ENCODE results near the gene ATG2A. TPM values are rescaled to one million over a fixed set of nuclear protein-coding genes. Genes with fewer than 3 reads are reported as not detected.
"Not testable (repeated sequence)": the region's sequence is repeated elsewhere in the genome, so short reads cannot be mapped to it uniquely, and the experiment has no call there.

ATG2A gene
- total and polyA plus RNA-seq, 5 donors = 13.3 to 17.9 (median 13.6) TPM

GRCh38 chr11:64849598-64850356 lies 67.2 kb downstream of the ATG2A start:
- WGBS = 64% methylated on average over 19 of the region's 19 CpGs
- peak overlapping the region; percentile 62 for H3K27ac ChIP-seq (ENCODE audit: low read length)
- no peaks in the 10 kb centered on the region for H3K27me3 ChIP-seq (ENCODE audit: control insufficient read depth, insufficient read depth)
- H3K9me3 ChIP-seq (ENCODE audit: control insufficient read depth, low read length) = no peaks in the 10 kb centered on the region
- DNase-seq (peak; percentile 63 to 87 (median 79)), ATAC-seq (peak in 1 of 2 donors; percentile 29)
- H3K4me3 ChIP-seq (ENCODE audit: low read length) = no peak overlapping the region
- intact Hi-C loops (cut with DNase I) = loop anchor here in 3 of 4 donors (5.0 to 10.0 kb wide), 2 partner anchors 43 to 265 kb away; partner anchors contain the start of genes TM7SF2 (in 1 of the 3) and ZNHIT2 (in 1 of the 3)
- peaks cover 16% of the 10 kb centered on the region for H3K4me1 ChIP-seq (ENCODE audit: control insufficient read depth, insufficient read depth, low read length)

- no peaks in the 10 kb centered on the region for H3K27me3 ChIP-seq (ENCODE audit: control insufficient read depth, insufficient read depth)
- H3K27ac ChIP-seq (ENCODE audit: low read length) = peak overlapping the region; percentile 21
- no peak for ATAC-seq
- peak in 1 of 3 donors; percentile 58 for DNase-seq
- H3K9me3 ChIP-seq (ENCODE audit: control insufficient read depth, low read length) = no peaks in the 10 kb centered on the region
- intact Hi-C loops (cut with DNase I) = loop anchor here in 3 of 4 donors (5.0 to 10.0 kb wide), 2 partner anchors 43 to 266 kb away; partner anchors contain the start of genes TM7SF2 (in 1 of the 3) and ZNHIT2 (in 1 of the 3)
- WGBS = 79% methylated on average over 16 of the region's 16 CpGs
- H3K4me3 ChIP-seq (ENCODE audit: low read length) = no peak overlapping the region
- H3K4me1 ChIP-seq (ENCODE audit: control insufficient read depth, insufficient read depth, low read length) = peaks cover 11% of the 10 kb centered on the region
Measured at GRCh38 chr11:64848826-64849597, 68.0 kb downstream of the ATG2A start.

DNA sequence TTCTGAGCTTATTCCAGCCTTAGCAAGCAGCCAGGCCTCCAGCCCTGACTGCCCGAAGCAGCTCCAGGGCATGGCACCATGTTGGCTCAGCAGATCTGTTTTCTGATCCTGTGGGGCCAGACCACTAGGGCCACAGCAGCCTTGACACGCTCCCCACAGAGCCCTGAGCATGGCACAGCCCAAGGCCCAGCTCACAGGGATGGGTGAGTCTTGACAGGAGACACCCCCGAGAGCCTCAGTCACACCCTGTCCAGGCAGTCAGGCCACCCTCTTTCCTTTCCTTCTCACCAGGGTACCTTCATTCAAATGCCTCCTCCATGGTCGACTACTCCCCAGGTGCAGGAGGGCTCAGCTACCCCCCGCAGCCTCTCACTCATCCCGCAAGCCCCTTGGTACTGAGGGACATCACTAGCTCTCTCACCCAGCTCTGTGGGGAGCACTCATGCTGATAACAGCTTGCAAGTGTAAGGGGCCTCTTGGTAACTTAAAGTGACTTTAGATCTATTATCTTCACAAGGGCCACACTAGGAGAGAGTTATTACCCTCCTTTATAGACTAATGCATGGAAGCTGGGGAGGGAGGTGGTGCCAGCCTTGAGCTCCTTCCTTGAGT lies 68.7 kb downstream of the ATG2A start:
- 80% methylated on average over 6 of the region's 6 CpGs for WGBS
- H3K4me3 ChIP-seq (ENCODE audit: low read length) = no peak overlapping the region
- no peak overlapping the region for H3K27ac ChIP-seq (ENCODE audit: low read length)
- intact Hi-C loops (cut with DNase I) = loop anchor here in 3 of 4 donors (5.0 to 10.0 kb wide), 2 partner anchors 44 to 266 kb away; partner anchors contain the start of genes TM7SF2 (in 1 of the 3) and ZNHIT2 (in 1 of the 3)
- peaks cover 11% of the 10 kb centered on the region for H3K4me1 ChIP-seq (ENCODE audit: control insufficient read depth, insufficient read depth, low read length)
- DNase-seq = no peak
- no peak for ATAC-seq
- no peaks in the 10 kb centered on the region for H3K9me3 ChIP-seq (ENCODE audit: control insufficient read depth, low read length)
- no peaks in the 10 kb centered on the region for H3K27me3 ChIP-seq (ENCODE audit: control insufficient read depth, insufficient read depth)

DNA sequence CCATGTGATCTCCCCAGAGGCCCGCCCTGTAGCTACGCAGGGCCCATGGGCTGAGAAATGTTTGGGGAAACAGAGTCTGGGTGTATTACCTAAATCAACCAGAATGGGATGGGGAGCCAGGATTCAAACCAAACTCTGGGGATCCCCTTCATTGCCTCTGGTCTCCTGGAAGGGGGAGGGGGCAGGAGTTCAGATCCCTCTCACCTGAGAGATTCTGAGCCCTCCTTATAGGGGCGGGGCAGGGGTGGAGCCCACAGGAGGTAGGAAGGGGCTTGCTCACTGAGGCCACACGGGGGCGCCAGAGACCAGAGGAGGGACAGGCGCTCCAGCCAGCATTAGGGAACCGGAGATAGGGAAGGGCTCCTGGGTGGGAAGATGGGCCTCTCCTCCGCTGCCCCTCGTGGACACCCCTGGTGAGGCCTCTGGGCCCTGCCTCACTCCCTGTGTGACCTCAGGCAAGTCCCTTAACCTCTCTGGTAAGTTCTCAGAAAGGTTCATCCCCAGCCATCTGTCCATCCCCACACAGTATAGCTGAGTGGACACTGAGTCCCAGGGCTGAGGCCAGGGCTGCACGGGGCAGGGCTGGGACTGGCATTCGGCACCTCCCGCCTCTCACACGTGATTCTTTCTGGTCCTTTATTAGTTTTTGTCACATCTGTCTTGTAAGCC lies 69.9 kb downstream of the ATG2A start:
- intact Hi-C loops (cut with DNase I) = loop anchor here in 3 of 4 donors (2.0 to 10.0 kb wide), 3 partner anchors 45 to 268 kb away; partner anchors contain the start of genes TM7SF2 (in 1 of the 3) and ZNHIT2 (in 1 of the 3)
- peak; percentile 93 to 97 (median 95) for DNase-seq
- Histone ChIP-seq H3K4me1 (ENCODE audit: control insufficient read depth, insufficient read depth, low read length) (peaks cover 11% of the 10 kb centered on the region), H3K4me3 (ENCODE audit: low read length) (no peak overlapping the region), H3K9me3 (ENCODE audit: control insufficient read depth, low read length) (no peaks in the 10 kb centered on the region), H3K27me3 (ENCODE audit: control insufficient read depth, insufficient read depth) (no peaks in the 10 kb centered on the region), H3K27ac (ENCODE audit: low read length) (no peak overlapping the region)
- peak; percentile 86 to 88 for ATAC-seq
- 24% methylated on average over 13 of the region's 13 CpGs for WGBS

GRCh38 chr11:64845776-64846129 lies 71.3 kb downstream of the ATG2A start:
- not testable (repeated sequence) for H3K9me3 ChIP-seq (ENCODE audit: control insufficient read depth, low read length); H3K27me3 ChIP-seq (ENCODE audit: control insufficient read depth, insufficient read depth); H3K27ac ChIP-seq (ENCODE audit: low read length); DNase-seq; H3K4me3 ChIP-seq (ENCODE audit: low read length); ATAC-seq
- intact Hi-C loops (cut with DNase I) = loop anchor here (2.0 to 10.0 kb wide), 4 partner anchors 47 to 269 kb away; partner anchors contain the start of genes TM7SF2 (in 1 of the 4) and ZNHIT2 (in 1 of the 4)
- 94% methylated on average over 8 of the region's 8 CpGs for WGBS
- H3K4me1 ChIP-seq (ENCODE audit: control insufficient read depth, insufficient read depth, low read length) = peaks cover 11% of the 10 kb centered on the region

GRCh38 chr11:64845129-64845775 lies 71.8 kb downstream of the ATG2A start:
- H3K27me3 ChIP-seq (ENCODE audit: control insufficient read depth, insufficient read depth) = no peaks in the 10 kb centered on the region
- ATAC-seq (no peak), DNase-seq (no peak)
- H3K9me3 ChIP-seq (ENCODE audit: control insufficient read depth, low read length) = no peaks in the 10 kb centered on the region
- peak overlapping the region; percentile 42 for H3K4me3 ChIP-seq (ENCODE audit: low read length)
- no peak overlapping the region for H3K27ac ChIP-seq (ENCODE audit: low read length)
- peaks cover 11% of the 10 kb centered on the region for H3K4me1 ChIP-seq (ENCODE audit: control insufficient read depth, insufficient read depth, low read length)
- intact Hi-C loops (cut with DNase I) = loop anchor here (2.0 to 10.0 kb wide), 3 partner anchors 47 to 270 kb away; partner anchors contain the start of genes TM7SF2 (in 1 of the 4) and ZNHIT2 (in 1 of the 4)
- 13% methylated on average over 9 of the region's 9 CpGs for WGBS

Small RNA genes lying within 50 kb of the gene (microRNA-seq; reads per million reads assigned to microRNA genes)
- 0 to 0.42 reads per million in 2 donors for gene MIR6749
- gene MIR6750 = 0.42 to 0.54 reads per million in 2 donors

Other genes with a start within 250 kb of the ATG2A start
- gene NRXN2, start 194.0 kb downstream of the ATG2A start, total RNA-seq = 1 to 10 TPM; 2.1 to 5.7 (median 2.9) TPM
- 2.2 TPM for gene NRXN2, start 194.0 kb downstream of the ATG2A start, polyA plus RNA-seq
- 10 to 100 TPM; 25.5 to 37.3 (median 33.6) TPM for gene RASGRP2, start 173.1 kb downstream of the ATG2A start, total RNA-seq
- 69.6 TPM for gene RASGRP2, start 173.1 kb downstream of the ATG2A start, polyA plus RNA-seq
- gene PYGM, start 157.2 kb downstream of the ATG2A start, total RNA-seq = 10 to 100 TPM; 38.5 to 71.5 (median 57.9) TPM
- 50.2 TPM for gene PYGM, start 157.2 kb downstream of the ATG2A start, polyA plus RNA-seq
- 100 to 1,000 TPM; 188 to 203 (median 197) TPM for gene SF1, start 138.7 kb downstream of the ATG2A start, total RNA-seq
- gene SF1, start 138.7 kb downstream of the ATG2A start, polyA plus RNA-seq = 72.8 TPM
- gene MAP4K2, start 114.0 kb downstream of the ATG2A start, total RNA-seq = 10 to 100 TPM in 3 of 4 donors, 1 to 10 TPM in 1; 8.7 to 11.7 (median 11.0) TPM
- gene MAP4K2, start 114.0 kb downstream of the ATG2A start, polyA plus RNA-seq = 11.0 TPM
- gene MEN1, start 106.7 kb downstream of the ATG2A start, total RNA-seq = 10 to 100 TPM in 2 of 4 donors, 1 to 10 TPM in 2; 9.6 to 11.7 (median 10.1) TPM
- gene MEN1, start 106.7 kb downstream of the ATG2A start, polyA plus RNA-seq = 10.1 TPM
- gene CDC42BPG, start 72.6 kb downstream of the ATG2A start, total RNA-seq = 1 to 10 TPM in 1 of 4 donors, under 1 TPM in 3; 0.39 to 2.3 (median 0.78) TPM
- gene CDC42BPG, start 72.6 kb downstream of the ATG2A start, polyA plus RNA-seq = 0.36 TPM
- gene EHD1, start 38.6 kb downstream of the ATG2A start, total RNA-seq = 10 to 100 TPM; 23.4 to 35.3 (median 31.4) TPM
- gene EHD1, start 38.6 kb downstream of the ATG2A start, polyA plus RNA-seq = 20.8 TPM
- gene PPP2R5B, start 7.5 kb upstream of the ATG2A start, total RNA-seq = 10 to 100 TPM; 21.7 to 28.0 (median 24.6) TPM
- 28.9 TPM for gene PPP2R5B, start 7.5 kb upstream of the ATG2A start, polyA plus RNA-seq
- not detected for gene GPHA2, start 18.7 kb upstream of the ATG2A start, total RNA-seq
- not detected for gene GPHA2, start 18.7 kb upstream of the ATG2A start, polyA plus RNA-seq
- not detected for gene MAJIN, start 54.9 kb upstream of the ATG2A start, total RNA-seq
- not detected for gene MAJIN, start 54.9 kb upstream of the ATG2A start, polyA plus RNA-seq
- gene BATF2, start 79.8 kb upstream of the ATG2A start, total RNA-seq = 1 to 10 TPM; 1.4 to 3.5 (median 1.7) TPM
- gene BATF2, start 79.8 kb upstream of the ATG2A start, polyA plus RNA-seq = 1.3 TPM
- gene ARL2, start 97.0 kb upstream of the ATG2A start, total RNA-seq = 100 to 1,000 TPM; 117 to 144 (median 130) TPM
- 179 TPM for gene ARL2, start 97.0 kb upstream of the ATG2A start, polyA plus RNA-seq
- gene SNX15, start 110.2 kb upstream of the ATG2A start, total RNA-seq = 10 to 100 TPM; 14.3 to 25.2 (median 19.9) TPM
- gene SNX15, start 110.2 kb upstream of the ATG2A start, polyA plus RNA-seq = 16.7 TPM
- 1 to 10 TPM; 4.2 to 7.7 (median 6.4) TPM for gene SAC3D1, start 124.0 kb upstream of the ATG2A start, total RNA-seq
- gene SAC3D1, start 124.0 kb upstream of the ATG2A start, polyA plus RNA-seq = 6.4 TPM
- 1 to 10 TPM; 8.1 to 9.8 (median 8.8) TPM for gene NAALADL1, start 141.3 kb upstream of the ATG2A start, total RNA-seq
- 7.1 TPM for gene NAALADL1, start 141.3 kb upstream of the ATG2A start, polyA plus RNA-seq
- gene CDCA5, start 166.8 kb upstream of the ATG2A start, total RNA-seq = 1 to 10 TPM in 2 of 4 donors, under 1 TPM in 2; 0.22 to 1.6 (median 1.3) TPM
- gene CDCA5, start 166.8 kb upstream of the ATG2A start, polyA plus RNA-seq = 0.50 TPM
- 10 to 100 TPM; 25.6 to 27.3 (median 26.3) TPM for gene ZFPL1, start 167.0 kb upstream of the ATG2A start, total RNA-seq
- gene ZFPL1, start 167.0 kb upstream of the ATG2A start, polyA plus RNA-seq = 32.6 TPM
- gene VPS51, start 179.0 kb upstream of the ATG2A start, total RNA-seq = 10 to 100 TPM; 68.0 to 80.9 (median 79.1) TPM
- 67.1 TPM for gene VPS51, start 179.0 kb upstream of the ATG2A start, polyA plus RNA-seq
- 10 to 100 TPM; 45.7 to 91.5 (median 52.3) TPM for gene TM7SF2, start 194.7 kb upstream of the ATG2A start, total RNA-seq
- gene TM7SF2, start 194.7 kb upstream of the ATG2A start, polyA plus RNA-seq = 63.5 TPM
- gene ZNHIT2, start 200.5 kb upstream of the ATG2A start, total RNA-seq = 1 to 10 TPM; 6.4 to 9.2 (median 7.8) TPM
- 11.6 TPM for gene ZNHIT2, start 200.5 kb upstream of the ATG2A start, polyA plus RNA-seq
- 100 to 1,000 TPM; 658 to 797 (median 721) TPM for gene FAU, start 204.9 kb upstream of the ATG2A start, total RNA-seq
- 686 TPM for gene FAU, start 204.9 kb upstream of the ATG2A start, polyA plus RNA-seq
- 10 to 100 TPM; 31.1 to 37.7 (median 34.1) TPM for gene MRPL49, start 205.1 kb upstream of the ATG2A start, total RNA-seq
- 24.8 TPM for gene MRPL49, start 205.1 kb upstream of the ATG2A start, polyA plus RNA-seq
- gene SYVN1, start 217.3 kb upstream of the ATG2A start, total RNA-seq = 10 to 100 TPM; 28.5 to 40.7 (median 32.8) TPM
- 17.4 TPM for gene SYVN1, start 217.3 kb upstream of the ATG2A start, polyA plus RNA-seq